GM21619 (cell line): ENCODE measurements around the gene FAM117A.
"Not testable (repeated sequence)": the region's sequence is repeated elsewhere in the genome, so short reads cannot be mapped to it uniquely, and the experiment has no call there.

Source experiments
- ATAC-seq: cut with Tn5 transposase; IDR thresholded peaks from one replicate; pipeline ENCODE4 v1.9.1; 2021; ENCODE audit not compliant: unreplicated experiment

Gene FAM117A

DNA sequence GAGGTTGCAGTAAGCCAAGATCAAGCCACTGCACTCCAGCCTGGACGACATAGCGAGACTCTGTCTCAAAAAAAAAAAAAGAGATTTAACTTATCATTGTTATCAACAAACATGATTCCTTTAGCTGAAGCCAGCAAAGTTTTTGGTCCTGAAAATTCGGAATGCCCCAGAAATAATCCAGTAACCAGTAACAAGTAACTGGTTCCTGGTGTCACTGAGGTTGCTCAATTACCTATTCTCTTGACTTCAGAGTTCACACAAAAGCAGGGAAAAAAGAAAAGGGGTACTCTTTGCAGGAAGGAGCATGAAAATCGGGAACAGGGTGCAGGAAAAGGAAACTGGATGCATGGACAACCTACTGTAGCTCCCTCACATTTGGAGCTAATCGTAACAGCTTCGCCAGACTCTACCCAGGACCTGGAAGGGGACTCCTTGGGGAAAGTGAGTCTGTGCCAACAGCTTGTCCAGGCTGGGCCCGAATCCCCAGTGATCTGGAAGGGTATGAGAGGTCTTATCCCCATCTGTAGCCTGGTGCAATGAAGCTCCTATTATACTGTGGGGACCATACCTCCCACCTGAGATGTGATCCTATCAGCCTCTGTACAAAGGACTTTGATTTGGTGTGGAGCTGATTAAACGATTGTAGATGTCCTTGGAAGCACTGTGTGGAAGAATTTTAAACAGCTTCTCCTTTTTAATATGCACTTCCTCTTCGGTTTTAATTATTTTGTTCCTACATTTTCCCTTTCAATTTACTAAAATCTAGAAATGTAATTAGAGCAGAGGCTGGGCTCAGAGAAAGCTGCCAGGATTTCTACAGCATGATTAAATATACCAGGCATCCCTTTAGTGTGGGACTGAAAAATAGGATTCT, 82.6 kb downstream of the FAM117A start:
- no peak for ATAC-seq

DNA sequence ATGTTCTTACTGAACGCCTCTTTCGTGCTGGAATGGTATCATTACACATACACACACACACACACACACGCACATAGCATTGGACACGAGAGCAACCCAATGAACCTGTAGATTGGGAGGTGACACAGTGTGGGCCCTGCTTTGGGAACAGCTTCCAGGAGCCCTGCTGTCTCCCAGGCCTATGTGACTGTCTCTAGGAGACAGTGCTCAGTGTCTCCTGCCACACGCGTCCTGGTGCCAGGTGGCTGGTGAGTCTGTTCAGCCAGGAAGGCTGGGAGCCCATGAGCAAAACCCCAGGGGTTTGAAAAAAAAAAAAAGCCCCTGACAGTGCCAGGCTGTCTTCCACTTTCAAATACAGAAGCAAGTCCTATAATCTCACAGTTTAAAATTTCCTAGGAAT, 83.6 kb downstream of the FAM117A start:
- ATAC-seq: no peak

DNA sequence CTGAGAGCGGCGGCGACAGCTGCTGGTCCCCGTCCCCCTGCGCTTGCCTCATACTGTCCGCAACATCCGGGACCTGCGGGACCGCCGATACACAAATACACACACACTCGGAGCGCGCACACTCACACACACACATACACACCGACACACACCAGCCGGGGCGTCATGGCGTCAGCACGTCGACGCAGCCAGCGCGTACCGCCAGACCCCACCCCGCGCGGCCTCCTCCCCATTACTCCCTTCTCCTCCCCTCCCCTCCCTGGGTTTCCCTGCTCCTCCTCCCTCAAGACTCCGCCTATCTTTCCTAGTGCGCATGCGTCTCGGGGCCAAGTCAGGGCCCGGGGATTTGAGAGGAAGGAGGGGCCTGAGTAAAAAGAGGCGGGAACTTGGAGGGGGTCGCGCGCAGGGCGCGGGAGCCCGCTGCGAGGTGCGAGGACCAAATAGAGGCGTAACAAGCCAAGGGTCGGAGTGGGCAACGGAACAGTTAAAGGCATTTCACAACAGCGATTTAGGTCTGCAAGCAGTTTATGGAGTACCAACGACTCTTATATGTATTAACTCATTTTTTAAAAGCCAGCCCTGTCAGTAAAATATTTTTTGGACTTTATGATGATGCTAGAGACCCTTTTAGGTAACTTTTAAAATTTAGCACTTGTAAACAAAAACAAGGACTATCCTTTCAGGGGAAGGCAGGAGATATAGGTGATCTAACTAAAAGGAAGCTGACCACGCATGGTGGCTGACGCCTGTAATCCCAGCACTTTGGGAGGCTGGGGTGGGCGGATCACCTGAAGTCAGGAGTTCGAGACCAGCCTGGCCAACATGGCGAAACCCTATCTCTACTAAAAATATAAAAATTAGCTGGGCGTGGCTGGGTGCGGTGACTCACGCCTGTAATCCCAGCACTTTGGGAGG, 85.7 kb downstream of the FAM117A start, which contains the start of gene SPOP:
SPOP (minus strand) TSS at position 165 of the 915 bp plus-strand sequence. CDS start 55,287 bp downstream, outside the sequence.
- peak; percentile 61 for ATAC-seq

DNA sequence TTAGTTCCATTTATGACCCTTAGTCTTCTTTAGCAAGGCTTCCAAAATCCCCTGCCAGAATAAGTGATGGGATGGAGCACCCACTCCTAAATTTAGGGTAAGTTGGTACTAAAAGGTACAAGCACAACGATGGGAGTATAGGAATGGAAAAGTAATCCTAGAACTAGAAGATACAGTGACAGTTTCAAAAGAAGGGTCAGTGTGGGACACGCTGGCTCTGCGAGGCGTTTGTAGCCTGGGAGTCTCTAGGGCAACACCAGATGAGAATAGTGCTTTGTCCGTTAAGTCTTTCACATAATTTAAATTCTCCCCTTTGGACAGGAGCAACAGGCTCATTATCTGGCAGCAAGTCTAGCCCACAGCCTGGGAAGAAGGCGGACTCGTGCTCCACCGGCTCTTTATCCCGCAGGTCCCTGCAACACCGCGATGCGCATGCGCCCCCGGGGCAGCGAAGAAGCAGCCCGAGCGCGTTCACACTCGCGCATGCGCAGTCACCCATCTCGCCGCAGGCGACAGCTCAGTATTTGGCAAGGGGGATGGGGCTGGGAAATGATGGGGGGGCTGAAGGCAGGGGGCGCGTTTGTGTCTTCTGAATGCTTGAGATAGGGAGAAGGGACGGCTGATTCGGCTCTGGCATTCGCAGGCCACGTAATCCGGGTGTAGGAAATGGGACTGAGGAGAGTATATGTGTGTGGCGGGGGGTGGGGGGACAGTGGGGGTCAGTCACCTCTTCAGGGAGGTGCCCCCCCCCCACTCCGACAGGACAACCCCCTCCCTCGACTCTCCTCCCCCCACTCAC, 86.6 kb downstream of the FAM117A start:
- peak; percentile 37 for ATAC-seq

DNA sequence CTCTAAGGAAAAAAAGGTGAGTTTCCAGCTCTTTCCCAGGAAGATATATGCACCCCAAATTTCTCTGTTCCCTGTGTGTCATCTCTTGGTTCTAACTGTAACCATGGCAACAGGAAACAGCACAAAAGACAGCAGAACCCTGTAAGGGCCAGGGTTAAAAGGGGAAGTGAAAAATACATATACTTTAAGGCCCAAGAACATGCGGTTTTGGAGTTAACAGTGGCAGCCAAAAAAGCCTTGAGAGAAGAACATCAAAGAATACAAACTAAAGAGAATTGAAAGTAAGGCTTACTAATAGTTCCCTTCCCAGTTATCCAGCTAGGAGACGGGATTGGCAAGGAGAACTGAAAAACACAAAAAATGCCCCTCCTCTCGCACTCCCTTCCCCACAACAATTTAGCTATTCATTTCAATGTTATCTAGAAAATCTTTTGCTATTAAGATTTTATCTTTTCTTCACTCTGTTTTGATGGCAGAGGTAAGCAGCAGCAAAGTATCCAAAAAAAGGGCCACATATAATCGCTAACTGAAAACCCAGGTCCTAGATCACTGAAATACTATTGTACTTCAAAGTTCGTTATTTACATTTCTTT, 87.6 kb downstream of the FAM117A start:
- ATAC-seq: peak; percentile 66

DNA sequence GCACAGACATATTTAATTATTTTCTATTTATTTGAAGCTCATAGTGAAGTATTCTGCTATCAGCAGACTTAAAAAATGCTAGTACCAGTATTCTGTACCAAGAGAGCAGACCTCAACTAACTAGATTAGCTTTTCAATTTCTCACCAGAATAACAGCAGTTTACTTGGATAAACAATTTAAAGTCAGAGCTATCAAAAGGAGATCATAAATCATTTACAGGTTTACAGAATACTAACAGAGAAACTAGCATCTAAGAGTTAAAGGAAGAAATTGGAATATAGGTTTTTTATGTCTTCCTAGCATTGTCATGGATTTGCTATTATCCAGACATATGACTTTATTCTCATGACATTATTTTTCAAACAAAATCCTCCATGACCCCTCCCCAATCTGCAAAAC, 89.4 kb downstream of the FAM117A start:
- no peak for ATAC-seq

DNA sequence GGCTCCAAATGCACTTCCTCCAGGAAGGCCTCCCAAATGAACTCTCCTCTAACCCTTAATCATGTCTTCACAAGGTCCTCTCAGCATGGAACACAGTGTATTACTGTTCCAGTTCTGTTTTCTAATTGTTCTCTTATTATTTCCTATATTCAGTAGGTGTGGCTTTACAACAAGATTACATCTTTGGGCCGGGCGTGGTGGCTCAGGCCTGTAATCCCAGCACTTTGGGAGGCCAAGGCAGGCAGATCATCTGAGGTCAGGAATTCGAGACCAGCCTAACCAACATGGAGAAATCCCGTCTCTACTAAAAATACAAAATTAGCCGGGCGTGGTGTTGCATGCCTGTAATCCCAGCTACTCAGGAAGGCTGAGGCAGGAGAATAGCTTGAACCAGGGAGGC, 90.3 kb downstream of the FAM117A start:
- not testable (repeated sequence) for ATAC-seq

DNA sequence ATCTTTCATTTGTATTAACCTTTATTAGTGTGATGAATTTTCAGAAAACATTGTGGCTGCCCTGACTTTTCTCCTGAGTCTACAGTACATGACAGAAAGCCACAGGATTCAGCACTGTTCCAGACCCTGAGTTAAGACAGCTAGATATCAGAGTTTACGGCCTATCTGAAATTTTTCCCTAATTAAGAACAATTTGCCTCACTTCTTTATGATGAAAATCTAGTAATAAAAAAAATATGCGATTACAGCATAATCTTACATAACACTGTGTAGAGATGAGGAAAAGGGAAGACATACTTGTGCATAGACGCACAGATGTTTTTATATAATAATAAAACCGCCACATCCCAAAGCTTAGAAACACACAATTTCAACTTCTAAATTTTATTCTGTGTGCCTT, 93.3 kb downstream of the FAM117A start:
- ATAC-seq: no peak

DNA sequence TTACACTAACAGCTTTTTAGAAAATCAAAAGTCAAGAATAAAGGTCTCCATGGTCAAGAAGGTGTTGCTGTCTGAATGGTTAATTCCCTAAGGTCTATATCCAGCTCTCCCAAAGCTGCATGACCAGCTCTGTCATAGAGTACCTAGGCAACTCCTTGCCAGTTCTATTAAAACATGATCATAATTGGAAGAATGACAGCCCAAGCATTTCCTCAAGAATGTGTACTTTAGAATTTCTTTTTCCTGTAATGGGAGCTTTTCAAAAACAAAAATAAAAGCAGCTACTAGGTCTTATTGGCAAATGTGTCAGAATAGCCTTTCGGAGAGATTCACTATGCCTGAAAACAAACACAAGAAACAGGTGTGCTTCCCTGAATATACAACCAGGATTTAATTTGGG, 93.9 kb downstream of the FAM117A start:
- ATAC-seq: no peak

DNA sequence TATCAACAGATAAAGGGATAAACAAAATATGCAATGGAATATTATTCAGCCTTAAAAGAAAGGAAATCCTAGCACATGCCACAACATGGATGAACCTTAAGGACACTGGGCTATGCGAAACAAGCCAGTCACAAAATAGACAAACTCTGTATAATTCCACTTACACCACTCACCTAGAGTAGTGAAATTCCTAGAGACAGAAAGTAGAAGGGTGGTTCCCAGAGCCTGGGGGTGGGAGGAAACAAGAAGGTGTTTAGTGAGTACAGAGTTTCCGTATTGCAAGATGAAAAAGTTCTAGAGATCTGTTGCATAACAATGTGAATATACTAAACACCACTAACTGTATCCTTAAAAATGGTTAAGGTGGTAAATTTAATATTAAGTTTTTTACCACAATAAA, 96.1 kb downstream of the FAM117A start:
- ATAC-seq: no peak

DNA sequence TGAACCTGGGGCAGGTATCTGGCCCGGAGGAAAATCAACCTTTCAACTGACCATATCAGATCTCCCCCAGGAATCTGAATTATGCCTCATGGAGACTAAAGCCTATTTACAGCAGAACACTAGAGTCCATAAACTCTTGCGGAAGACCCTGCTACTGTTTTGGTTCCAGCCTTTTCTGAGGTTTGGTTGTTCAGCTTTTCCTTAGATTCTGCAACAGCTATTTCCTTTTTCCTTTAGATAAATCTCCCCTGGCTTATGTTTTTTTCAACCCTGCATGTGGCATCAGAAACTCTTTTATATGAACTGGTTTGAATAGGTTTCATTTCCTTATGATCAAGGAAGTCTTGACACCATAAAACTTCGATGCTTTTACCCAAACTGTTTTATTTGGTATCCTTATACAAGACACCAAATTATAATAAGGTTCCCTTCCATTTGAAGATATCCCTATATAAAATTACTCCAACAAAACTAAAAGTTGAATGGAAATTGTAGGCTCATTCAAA, 99.2 kb downstream of the FAM117A start:
- no peak for ATAC-seq
